Kidney epithelial cell (primary cell): ENCODE measurements around the gene COMMD7. TPM values are rescaled to one million over a fixed set of nuclear protein-coding genes. Genes with fewer than 3 reads are reported as not detected.

Experiments used
- DNase-seq: peaks from one replicate; pipeline ENCODE4 v3.0.0-alpha.2; 2010; ENCODE audit warnings: low read depth
- H3K27me3 ChIP-seq: 2 replicates; pipeline ENCODE4 v1.6.0; 2011; ENCODE audit warnings: low read length; ENCODE audit not compliant: control insufficient read depth, insufficient read depth
- H3K36me3 ChIP-seq: 2 replicates; pipeline ENCODE4 v1.5.1; 2011; ENCODE audit warnings: low read length; ENCODE audit not compliant: control insufficient read depth, insufficient read depth
- H3K4me3 ChIP-seq: 2 replicates; pipeline ENCODE4 v1.5.1; 2011; ENCODE audit warnings: low read depth, mild to moderate bottlenecking, control low read depth, low read length
- CTCF ChIP-seq: IDR thresholded peaks from 2 replicates; pipeline ENCODE4 v1.5.1; 2011; ENCODE audit warnings: mild to moderate bottlenecking, moderate library complexity, low read length, control low read depth, inconsistent platforms; ENCODE audit not compliant: insufficient read depth, poor library complexity, severe bottlenecking
- total RNA-seq: library from RNA; depleted of rRNA; stranded (reverse); fragments of >200 nt; gene quantifications from 2 replicates; pipeline ENCODE4 v1.2.3, GENCODE V29; 2015

The COMMD7 gene
- total RNA-seq, 1 donor from 2014 or later: 52.1 TPM

- no peak overlapping the region for H3K4me3 ChIP-seq
- H3K36me3 ChIP-seq: no peaks in the 10 kb centered on the region
- H3K27me3 ChIP-seq: no peaks in the 10 kb centered on the region
- TF ChIP-seq CTCF: no peak
- DNase-seq: no peak
These were observed 86.4 kb downstream of the COMMD7 start for GRCh38 chr20:32656827-32657226.

GRCh38 chr20:32655903-32656512 lies 87.3 kb downstream of the COMMD7 start:
- Histone ChIP-seq H3K4me3 (no peak overlapping the region), H3K27me3 (no peaks in the 10 kb centered on the region), H3K36me3 (no peaks in the 10 kb centered on the region)
- no peak for TF ChIP-seq CTCF
- no peak for DNase-seq

- Histone ChIP-seq H3K27me3 (peaks cover 1% of the 10 kb centered on the region), H3K4me3 (no peak overlapping the region), H3K36me3 (no peaks in the 10 kb centered on the region)
- DNase-seq: peak; percentile 21
- TF ChIP-seq CTCF: peak; percentile 96
These were observed 90.3 kb downstream of the COMMD7 start for GRCh38 chr20:32652739-32653526.

Other genes with a start within 250 kb of the COMMD7 start
- gene NOL4L, start 158.1 kb downstream of the COMMD7 start, total RNA-seq: 31.4 and 35.7 TPM in 2 replicates
- not detected in 2 replicates for gene C20orf203, start 69.5 kb downstream of the COMMD7 start, total RNA-seq
- 7.5 and 9.0 TPM in 2 replicates for gene DNMT3B, start 18.9 kb upstream of the COMMD7 start, total RNA-seq
- gene MAPRE1, start 76.5 kb upstream of the COMMD7 start, total RNA-seq: 88.2 and 92.3 TPM in 2 replicates
- gene EFCAB8, start 115.5 kb upstream of the COMMD7 start, total RNA-seq: not detected in 2 replicates